Activated CD8-positive, alpha-beta memory T cell treated with anti-CD3 and anti-CD28 coated beads for 1 hour (primary cell): ENCODE results near the gene ABCA7.

ENCODE experiments used
- DNase-seq, 2 donors: peaks; one replicate each; pipeline ENCODE4 v3.0.0-alpha.2; 2020; ENCODE audit warnings: low read depth in 1 of 2; ENCODE audit errors: extremely low read depth in 1 of 2

Gene ABCA7

DNA sequence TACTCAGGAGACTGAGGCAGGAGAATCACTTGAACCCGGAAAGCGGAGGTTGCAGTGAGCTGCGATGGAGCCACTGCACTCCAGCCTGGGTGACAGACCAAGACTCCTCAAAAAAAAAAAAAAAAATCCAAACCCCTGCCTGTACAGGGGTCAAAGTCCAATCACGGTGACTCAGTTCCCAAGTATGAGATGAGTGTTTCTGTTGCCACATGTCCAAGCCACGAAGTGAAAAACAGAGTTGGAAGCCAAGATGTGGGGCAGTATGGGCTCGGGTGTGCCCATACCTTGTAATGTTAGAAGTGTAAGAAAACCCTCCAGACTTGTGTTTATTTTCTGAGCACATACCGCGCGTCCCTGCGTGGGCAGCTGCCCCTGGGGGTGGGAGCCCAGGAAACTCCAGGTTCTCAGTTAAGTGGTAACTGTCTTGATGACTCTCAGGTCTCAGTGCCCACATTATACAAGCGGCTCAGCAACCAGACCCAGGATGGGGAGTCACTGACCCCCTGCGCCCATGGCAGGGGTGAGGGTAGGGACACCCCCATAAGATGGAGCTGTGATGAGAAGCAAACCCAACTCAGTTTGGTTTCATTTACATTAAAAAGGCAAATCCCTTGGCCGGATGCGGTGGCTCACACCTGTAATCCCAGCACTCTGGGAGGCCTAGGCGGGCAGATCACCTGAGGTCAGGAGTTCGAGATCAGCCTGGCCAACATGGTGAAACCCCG is 62.7 kb downstream of the ABCA7 start:
- DNase-seq, result no peak

DNA sequence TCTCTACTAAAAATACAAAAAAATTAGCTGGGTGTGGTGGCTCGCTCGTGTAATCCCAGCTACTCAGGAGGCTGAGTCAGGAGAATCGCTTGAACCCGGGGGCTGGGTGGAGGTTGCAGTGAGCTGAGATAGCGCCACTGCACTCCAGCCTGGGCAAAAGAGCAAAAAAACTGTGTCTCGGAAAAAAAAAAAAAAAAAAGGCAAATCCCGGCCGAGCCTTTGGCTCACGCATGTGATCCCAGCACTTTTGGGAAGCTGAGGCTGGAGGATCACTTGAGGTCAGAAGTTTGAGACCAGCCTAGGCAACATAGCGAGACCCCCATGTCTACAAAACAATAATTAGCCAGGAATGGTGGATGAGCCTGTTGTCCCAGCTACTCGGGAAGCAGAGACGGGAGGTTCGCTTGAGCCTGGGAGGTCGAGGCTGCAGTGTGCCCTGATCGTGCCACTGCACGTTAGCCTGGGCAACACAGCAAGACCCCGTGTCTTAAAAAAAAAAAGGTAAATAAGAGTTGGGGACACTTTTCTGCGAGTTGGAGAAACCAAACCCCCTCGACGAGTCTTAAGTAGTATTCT is 63.3 kb downstream of the ABCA7 start:
- no peak for DNase-seq

DNA sequence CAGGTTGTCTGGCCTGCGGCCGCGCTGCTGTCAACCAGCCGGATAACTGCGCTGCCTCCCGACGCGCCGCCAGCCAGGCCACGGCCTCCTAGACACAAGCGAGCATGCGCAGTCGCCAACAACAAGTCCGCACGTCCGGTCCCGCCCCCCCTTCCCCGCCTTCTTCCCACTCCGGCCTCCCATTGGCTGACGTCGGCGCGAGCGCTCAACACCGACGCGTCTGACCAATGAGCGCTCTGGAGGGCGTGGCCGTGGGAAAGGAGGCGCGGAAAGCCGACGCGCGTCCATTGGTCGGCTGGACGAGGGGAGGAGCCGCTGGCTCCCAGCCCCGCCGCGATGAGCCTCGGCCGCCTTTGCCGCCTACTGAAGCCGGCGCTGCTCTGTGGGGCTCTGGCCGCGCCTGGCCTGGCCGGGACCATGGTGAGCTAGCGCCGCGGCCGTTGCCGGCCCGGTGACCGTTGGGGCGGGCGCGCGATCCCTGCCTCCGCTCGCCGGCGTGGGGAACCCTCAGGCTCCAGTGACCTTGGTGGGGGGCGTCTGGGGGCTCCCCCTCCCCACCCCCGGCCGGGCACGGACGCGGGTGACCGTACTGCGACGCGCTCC is 63.9 kb downstream of the ABCA7 start, which contains the start of gene GPX4:
TSS of gene GPX4 (plus strand) at position 287 of the 603 bp plus-strand sequence. CDS start at position 337, 50 bp downstream.
- DNase-seq, result peak; percentile 98

DNA sequence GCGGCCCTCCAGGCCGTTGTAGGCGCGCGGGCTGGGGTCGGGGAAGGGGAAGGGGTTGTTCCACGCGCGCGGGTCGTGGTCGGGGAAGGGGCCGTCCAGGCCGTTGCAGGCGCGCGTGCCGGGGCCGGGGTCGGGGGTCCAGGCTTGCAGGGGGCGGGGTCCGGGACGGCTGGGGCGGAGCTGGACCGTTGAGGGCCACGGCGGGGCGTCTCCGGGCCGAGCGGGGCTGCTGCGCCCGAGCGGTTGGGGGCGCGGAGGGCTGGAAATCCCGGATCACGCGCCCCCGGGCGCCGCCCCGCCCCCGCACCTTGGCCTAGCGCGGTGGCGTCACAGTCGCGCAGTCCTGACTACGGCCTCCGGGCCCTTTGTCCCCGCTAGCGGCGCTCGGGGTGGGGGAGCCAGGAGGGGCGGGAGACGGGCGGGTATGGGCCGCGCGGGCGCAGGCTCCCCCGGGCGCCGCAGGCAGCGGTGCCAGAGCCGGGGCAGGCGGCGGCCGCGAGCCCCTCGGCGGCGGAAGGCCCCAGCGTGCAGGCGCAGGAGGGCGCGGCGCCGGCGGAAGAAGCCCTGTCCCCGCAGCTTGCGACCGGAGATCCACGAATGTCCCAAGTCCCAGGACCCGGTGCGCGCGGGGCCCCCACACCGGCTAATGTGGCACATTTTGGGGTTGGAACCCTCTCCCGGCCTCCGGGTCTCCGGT is 64.6 kb downstream of the ABCA7 start:
- peak in 1 of 2 donors; percentile 62 for DNase-seq

DNA sequence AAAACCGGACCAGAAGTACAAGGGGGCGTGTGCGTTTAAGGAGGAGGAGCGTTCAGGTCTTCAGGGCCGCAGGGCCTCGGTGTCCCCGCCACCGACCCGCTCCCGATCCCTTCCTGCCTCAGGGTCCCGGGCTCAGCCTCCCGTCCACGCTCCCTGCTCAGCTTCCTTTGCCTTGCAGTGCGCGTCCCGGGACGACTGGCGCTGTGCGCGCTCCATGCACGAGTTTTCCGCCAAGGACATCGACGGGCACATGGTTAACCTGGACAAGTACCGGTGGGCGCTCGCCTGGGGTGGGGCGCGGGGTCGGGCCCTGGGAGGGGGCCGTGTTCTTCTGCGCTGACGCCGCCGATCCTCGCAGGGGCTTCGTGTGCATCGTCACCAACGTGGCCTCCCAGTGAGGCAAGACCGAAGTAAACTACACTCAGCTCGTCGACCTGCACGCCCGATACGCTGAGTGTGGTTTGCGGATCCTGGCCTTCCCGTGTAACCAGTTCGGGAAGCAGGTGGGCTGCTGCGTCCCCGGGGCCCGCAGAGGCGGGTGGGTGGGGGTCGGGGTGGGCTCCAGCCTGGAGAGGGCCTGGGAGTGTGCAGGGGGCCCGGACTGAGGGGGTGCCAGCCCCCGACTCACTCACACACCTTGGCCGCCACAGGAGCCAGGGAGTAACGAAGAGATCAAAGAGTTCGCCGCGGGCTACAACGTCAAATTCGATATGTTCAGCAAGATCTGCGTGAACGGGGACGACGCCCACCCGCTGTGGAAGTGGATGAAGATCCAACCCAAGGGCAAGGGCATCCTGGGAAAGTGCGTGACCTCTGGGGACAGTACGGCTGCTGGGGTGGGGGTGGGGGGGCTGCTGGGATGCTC is 65.3 kb downstream of the ABCA7 start:
- DNase-seq, result no peak

DNA sequence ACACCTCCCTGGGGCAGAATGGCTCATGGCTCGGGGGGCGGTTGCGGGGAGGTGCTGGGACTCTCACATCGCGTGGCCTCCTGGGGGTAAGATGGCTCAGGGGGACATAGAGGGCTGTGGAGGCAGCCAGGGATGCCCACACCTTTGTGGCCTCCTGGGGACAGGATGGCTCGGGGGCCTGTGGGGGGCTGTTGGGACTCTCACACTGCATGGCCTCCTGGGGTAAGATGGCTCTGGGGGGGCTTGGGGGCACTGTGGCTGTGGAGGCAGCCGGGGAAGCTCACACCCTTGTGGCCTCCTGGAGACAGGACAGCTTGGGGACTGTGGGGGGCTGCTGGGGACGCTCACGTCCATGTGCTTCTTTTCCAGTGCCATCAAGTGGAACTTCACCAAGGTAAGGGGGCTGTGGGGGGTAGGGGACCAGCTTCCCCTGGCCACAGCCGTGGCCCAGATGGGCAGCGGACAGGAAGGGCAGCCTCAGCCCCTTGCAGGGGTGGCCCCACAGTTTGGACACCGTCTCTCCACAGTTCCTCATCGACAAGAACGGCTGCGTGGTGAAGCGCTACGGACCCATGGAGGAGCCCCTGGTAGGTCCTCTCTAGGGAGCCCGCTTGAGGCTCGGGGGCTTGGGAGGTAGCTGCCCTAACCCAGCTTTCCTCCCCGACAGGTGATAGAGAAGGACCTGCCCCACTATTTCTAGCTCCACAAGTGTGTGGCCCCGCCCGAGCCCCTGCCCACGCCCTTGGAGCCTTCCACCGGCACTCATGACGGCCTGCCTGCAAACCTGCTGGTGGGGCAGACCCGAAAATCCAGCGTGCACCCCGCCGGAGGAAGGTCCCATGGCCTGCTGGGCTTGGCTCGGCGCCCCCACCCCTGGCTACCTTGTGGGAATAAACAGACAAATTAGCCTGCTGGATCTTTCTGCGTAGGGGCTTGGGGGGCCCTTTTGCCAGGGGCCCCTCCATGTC is 66.2 kb downstream of the ABCA7 start:
- DNase-seq, result no peak

DNA sequence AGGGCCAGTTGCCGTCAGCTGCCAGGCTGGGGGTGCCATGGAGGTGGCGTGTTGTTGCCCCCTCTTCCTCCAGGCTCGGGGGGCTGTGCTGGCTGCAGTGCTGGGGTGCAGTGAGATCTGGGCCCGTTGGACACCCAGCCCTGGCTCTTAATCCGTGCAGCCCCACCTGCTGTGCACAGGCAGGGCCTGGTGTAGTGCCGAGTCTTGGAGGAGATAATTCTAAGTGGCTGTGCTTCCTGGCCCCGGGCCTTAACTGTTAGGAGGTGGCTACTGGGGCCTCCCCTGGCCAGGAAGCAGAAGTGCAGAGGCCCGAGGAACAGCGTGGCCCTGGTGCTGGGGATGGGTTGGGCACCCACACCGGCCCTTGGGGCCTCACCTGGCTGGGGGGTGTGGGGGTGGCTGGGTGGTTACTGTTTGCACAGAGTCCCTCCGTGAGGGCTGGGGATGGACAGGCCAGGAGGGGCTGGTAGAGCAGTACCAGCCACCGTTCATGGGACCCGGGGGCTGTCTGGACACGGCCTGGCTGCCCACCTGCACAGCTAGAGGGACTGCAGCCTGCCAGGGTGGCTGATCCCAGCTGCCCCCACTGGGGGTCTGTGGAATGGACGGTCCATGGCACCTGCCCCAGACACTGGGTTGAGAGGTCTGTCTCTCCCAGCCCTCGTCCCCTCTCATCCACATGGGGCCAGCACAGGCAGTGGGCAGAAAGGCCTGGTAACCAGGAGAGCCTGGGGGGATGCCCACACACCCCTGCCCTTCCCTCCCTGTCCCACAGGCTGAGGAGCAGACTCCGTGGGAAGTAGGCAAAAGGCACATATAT is 67.1 kb downstream of the ABCA7 start:
- no peak for DNase-seq

DNA sequence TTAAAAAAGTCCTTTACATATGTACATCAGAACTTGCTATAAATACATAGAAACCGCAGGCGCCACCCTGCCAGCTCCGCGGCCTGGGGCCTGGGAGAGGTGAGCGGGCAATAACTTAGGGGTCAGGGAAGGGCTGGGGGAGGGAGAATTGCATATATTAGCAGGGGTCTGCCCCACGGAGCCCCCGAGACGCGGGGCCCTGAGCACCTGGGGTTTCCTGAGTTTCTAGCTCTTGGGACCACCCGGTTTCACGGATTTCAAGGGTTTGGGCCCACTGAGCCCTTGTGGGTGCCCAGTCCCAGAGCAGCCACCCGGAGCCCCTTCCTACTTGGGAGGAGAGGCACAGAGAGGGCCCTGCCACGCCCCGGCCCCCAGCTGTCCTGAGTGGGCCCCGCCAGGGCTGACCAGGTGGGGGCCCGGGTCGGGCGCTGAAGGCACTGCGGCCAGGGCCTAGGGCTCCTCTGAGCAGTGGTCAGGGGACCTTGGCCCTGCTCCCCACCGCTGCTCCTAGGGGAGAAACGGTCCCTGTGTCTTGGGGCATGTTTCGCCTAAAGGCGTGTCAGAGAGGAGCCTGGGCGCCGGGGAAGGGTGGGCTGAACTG is 67.9 kb downstream of the ABCA7 start:
- no peak for DNase-seq

DNA sequence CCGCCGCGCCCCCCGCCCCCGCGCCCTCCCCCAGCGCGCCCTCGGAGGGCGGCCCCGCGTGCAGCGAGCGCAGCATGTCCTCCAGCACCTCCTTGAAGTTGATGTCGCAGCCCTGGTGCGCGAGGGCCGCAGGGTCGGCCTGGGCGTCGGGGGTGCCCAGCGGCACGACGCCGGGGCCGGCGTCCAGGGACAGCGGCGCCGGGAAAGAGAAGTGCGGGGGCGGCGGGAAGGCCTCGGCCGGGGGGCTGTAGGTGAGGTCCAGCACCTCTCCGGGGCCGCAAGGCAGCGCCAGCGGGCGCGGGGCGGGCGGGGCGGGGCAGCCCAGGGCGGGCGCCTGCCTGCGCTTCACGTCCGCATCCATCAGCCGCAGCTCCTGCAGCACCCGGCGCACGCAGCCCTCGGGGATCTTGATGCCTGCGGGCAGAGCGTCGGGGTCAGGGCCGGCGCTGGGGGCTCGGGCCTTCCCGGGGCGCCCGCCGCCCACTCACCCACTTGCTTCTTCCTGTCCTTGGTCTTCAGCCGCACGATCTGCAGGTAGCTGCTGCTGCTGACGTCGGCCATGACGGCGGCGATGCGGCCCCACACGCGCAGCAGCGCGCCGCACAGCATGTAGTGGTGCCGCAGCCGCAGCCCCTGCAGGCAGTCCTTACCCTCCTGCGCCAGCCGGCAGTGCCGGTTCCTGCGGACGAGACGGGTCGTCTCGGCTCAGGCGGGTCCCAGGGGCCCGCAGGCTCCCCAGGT is 68.6 kb downstream of the ABCA7 start:
- no peak for DNase-seq

DNA sequence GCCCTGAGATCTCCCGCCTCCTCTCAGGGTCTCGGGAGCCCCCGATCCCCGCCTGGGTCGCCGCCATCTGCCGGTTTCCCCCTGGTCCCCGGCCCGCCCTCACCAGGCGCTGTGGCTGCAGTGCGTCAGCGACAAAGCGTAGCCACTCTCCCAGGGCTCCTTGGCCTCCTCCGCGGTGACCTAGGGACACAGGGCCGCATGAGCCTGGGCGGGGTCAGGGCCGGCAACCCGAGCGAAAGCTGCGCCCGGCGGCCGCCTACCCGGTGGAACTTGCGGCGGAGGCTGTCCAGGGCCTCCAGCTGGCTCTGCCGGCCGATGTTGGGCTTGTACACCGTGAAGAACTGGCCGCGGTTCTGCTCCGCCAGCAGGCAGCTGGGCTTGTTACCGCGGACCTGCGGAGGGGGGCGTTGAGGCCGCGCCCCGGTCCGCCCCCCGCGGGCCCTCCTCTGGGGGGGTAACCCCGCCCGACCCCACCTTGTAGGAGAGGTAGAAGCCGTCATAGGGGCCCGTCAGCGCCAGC is 69.2 kb downstream of the ABCA7 start:
- DNase-seq, result no peak

DNA sequence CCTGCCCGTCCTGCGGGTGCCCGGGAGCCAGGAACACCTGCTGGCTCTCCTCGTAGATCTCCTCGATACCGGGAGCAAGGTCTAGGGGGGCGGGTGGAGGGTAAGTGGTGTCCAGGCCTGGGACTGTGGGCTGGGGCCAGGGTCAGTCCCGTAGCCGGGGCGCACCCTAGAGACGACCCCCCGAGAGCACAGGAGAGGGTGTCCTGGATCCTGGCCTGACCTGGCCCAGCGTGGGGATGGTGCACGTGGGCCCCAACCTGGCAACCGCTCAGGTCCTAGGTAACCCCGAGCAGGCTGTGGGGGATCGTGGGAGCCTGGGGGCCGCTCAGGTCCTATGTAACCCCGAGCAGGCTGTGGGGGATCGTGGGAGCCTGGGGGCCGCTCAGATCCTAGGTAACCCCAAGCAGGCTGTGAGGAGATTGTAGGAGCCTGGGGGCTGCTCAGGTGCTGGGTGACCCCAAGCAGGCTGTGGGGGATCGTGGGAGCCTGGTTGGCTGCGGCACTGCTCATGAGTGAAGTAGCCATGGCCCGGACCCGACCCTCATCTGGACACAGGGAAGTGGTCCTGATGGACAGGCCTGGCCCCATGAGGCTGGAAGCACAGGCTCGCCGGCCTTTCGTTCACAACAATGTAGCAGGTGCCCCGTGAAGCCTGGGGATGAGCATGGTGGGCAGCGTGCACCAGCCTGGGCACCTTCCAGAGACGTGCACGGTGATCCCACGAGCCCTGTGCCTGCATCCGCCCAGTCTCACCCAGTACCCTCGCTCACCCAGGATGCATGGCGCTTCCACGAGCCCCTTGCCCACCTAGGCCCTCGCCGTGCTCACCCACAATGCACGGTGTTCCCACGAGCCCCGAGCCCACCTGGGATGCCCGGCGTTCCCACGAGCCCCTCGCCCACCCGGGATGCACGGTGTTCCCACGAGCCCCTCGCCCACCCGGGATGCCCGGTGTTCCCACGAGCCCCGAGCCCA is 70.1 kb downstream of the ABCA7 start:
- DNase-seq, result no peak

DNA sequence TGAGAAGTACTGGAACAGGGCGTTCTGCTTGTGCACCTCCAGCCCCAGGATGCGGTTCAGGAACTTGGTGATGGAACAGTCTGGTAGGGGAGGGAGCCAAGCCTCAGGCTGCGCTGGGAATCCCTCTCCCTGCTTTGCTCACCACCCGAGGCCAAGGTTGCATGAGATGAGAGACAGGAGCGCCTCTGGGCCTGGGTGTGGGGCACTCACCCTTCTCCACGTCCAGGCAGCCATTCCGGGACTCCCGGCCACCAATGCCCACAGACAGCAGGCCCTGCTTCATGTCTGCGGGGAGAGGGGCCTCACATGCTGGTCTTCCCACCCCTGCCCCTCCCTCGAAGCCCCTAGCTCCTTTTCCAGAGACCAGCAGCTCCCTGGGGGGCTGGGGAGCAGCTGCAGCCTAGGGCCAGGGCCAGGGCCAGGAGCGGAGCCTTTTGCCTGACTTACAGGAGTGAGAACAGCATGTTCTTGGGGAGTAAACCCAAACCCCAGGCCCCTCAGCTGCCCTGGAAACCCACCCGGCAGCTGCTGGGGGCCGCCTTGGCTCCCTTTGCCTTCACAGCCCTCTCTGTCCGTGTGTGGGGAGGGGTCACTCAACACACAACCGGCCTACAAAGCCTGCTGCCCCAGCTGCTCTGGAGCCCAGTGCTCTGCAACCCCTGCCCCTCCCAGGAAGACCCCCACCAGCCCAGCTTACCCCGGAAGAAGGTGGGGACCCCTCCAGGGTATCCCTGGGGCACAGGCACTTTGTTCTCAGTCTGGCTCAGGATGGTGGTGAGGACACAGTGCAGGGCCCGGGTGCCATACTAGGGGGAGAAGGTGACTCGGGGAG is 71.1 kb downstream of the ABCA7 start:
- no peak for DNase-seq

DNA sequence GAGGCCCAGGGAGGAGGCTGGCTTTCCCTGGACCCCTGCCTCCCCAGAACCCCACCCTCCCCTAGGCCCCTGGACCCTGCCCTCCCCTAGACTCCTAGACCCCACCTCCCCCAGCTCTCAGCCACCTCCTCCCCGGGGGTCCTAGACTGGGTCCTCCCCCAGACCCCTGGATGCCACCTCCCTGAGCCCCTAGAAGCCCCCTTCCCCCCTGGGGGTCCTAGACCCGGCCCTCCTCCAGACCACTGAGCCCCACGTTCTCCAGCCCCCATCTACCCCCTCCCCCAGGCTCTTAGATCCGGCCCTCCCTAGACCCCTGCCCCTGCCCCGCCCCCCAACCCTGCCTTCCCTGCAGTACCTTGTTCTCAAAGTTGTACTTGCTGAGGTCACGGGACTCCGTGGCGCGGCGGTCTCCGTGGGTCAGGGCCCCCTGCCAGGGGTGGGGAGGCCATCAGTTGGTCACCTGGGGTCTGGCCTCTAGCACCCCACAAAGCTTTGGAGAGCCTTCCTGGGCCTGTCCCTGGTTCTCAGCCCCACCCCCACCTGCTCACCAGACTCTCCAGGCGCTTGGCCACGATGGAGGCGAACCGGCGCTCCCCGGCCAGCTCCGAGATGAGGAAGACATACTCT is 71.8 kb downstream of the ABCA7 start:
- no peak for DNase-seq

DNA sequence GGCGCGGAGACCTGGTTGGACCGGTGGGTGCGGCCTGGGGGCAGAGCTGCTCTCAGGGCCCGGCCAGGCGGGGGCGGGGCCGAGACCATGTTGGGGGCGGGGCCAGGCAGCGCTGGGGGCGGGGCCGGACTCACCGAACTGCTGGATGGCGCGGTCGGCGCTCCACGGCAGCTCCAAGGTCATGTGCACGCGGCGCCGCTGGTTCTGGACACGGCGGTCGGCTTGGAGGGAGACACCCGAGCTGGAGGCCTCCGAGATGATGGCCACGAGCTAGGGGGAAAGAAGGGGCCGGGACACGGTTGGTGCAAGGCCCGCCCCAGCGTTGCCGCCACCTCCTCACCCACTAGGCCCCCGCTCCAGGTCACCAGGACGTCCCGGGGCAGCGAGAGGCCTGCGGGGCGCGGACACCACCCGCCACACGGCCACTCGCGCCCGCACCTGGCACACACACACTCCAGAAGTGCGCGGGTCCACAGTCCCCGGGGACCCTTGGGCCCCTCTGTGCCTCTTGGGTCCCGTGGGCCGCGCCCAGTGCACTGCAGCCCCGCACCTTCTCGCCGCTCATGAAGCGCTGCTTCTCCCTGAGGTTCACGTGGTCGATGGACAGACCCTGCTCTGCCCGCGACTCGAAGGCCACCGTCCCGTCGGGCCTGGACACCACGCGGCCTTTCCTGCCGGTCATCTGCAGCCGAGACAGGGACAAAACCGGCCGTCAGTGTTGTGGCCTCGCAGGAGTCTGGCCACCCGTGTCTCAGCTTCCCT is 72.5 kb downstream of the ABCA7 start:
- no peak for DNase-seq
